Body of pancreas (tissue), 4 donors: ENCODE measurements around the gene TMEM117.

Source experiments
- CTCF ChIP-seq, 7 experiments: fragments of 450-650 bp in 4 of 7; fragments of 200-600 bp in 3 of 7; sonication (generic) in 3 of 7; IDR thresholded peaks; one replicate each; pipeline ENCODE4 v1.5.1; 2016 to 2019; ENCODE audit warnings: antibody characterized with exemption in 7 of 7
- POLR2A ChIP-seq, 3 donors: fragments of 450-650 bp; IDR thresholded peaks; one replicate each; pipeline ENCODE4 v1.6.1; 2016; ENCODE audit warnings: antibody characterized with exemption in 3 of 3, mild to moderate bottlenecking in 2 of 3

- TF ChIP-seq CTCF (IDR thresholded peaks at IDR 0.05): no peak
- TF ChIP-seq POLR2A (IDR thresholded peaks at IDR 0.05): no peak
Observed at GRCh38 chr12:44076871-44077270, 241.0 kb downstream of the TMEM117 start.
